Jurkat, Clone E6-1 (cell line): ENCODE results near the gene TMEM141.

Experiments
- DNase-seq: peaks from one replicate; pipeline ENCODE4 v3.0.0-alpha.2; 2011; ENCODE audit warnings: low read depth, low spot score
- H3K4me3 ChIP-seq: 2 replicates; pipeline ENCODE4 v1.5.1; 2011; ENCODE audit warnings: mild to moderate bottlenecking, low read length, control low read depth, moderate library complexity

TMEM141 gene

GRCh38 chr9:136805207-136805740 lies 14.1 kb downstream of the TMEM141 start:
- H3K4me3 ChIP-seq: no peak overlapping the region
- no peak for DNase-seq

GRCh38 chr9:136806067-136806466 lies 14.9 kb downstream of the TMEM141 start:
- no peak overlapping the region for H3K4me3 ChIP-seq
- DNase-seq: no peak

- no peak for DNase-seq
- H3K4me3 ChIP-seq: peak overlapping the region; percentile 79
Observed at GRCh38 chr9:136806631-136807201, 15.6 kb downstream of the TMEM141 start.

GRCh38 chr9:136807281-136808074 lies 16.3 kb downstream of the TMEM141 start, which contains the start of gene RABL6:
RABL6 (plus strand) TSS chr9:136807948; CDS start chr9:136808197, 249 bp downstream.
- peak within 1 kb of the TSS; percentile 79 for H3K4me3 ChIP-seq

GRCh38 chr9:136808075-136808805 lies 17.1 kb downstream of the TMEM141 start:
- DNase-seq: no peak
- peak overlapping the region; percentile 79 for H3K4me3 ChIP-seq

More at GRCh38 chr9:136807281-136808074, 16.3 kb downstream of the TMEM141 start, which contains the start of gene RABL6:
- DNase-seq: peak; percentile 51

- DNase-seq: no peak
- peak overlapping the region; percentile 79 for H3K4me3 ChIP-seq
Observed at GRCh38 chr9:136808806-136809158, 17.6 kb downstream of the TMEM141 start.

GRCh38 chr9:136814725-136815421 lies 23.7 kb downstream of the TMEM141 start:
- DNase-seq: no peak
- H3K4me3 ChIP-seq: no peak overlapping the region

GRCh38 chr9:136815422-136815782 lies 24.3 kb downstream of the TMEM141 start:
- H3K4me3 ChIP-seq: no peak overlapping the region
- no peak for DNase-seq

- no peak overlapping the region for H3K4me3 ChIP-seq
- no peak for DNase-seq
Observed at GRCh38 chr9:136820971-136821825, 30.1 kb downstream of the TMEM141 start.

GRCh38 chr9:136821826-136822544 lies 30.8 kb downstream of the TMEM141 start:
- H3K4me3 ChIP-seq: no peak overlapping the region
- no peak for DNase-seq

- no peak overlapping the region for H3K4me3 ChIP-seq
- no peak for DNase-seq
Observed at GRCh38 chr9:136823136-136824046, 32.2 kb downstream of the TMEM141 start.

- no peak for DNase-seq
- no peak overlapping the region for H3K4me3 ChIP-seq
Observed at GRCh38 chr9:136824496-136825225, 33.5 kb downstream of the TMEM141 start.

- no peak overlapping the region for H3K4me3 ChIP-seq
- DNase-seq: no peak
Observed at GRCh38 chr9:136825295-136826187, 34.4 kb downstream of the TMEM141 start.

GRCh38 chr9:136826188-136826541 lies 35.0 kb downstream of the TMEM141 start:
- no peak overlapping the region for H3K4me3 ChIP-seq
- DNase-seq: no peak
